Pulmonary artery endothelial cell (primary cell): ENCODE data around the gene KDM8. TPM values are rescaled to one million over a fixed set of nuclear protein-coding genes. Genes with fewer than 3 reads are reported as not detected.

Experiments used
- DNase-seq: peaks from one replicate; pipeline ENCODE4 v3.0.0-alpha.2; 2011; ENCODE audit warnings: low read depth, low spot score
- total RNA-seq: library from RNA; depleted of rRNA; stranded (reverse); fragments of >200 nt; gene quantifications from 2 replicates; pipeline ENCODE4 v1.2.3, GENCODE V29; 2014

The KDM8 gene
- total RNA-seq, 1 donor from 2014 or later = 2.0 TPM

GRCh38 chr16:27268376-27269299 lies 65.3 kb downstream of the KDM8 start, which contains the start of gene NSMCE1:
NSMCE1 (minus strand) TSS chr16:27268772; CDS start chr16:27257570, 11,202 bp downstream.
- DNase-seq = peak; percentile 85

DNA sequence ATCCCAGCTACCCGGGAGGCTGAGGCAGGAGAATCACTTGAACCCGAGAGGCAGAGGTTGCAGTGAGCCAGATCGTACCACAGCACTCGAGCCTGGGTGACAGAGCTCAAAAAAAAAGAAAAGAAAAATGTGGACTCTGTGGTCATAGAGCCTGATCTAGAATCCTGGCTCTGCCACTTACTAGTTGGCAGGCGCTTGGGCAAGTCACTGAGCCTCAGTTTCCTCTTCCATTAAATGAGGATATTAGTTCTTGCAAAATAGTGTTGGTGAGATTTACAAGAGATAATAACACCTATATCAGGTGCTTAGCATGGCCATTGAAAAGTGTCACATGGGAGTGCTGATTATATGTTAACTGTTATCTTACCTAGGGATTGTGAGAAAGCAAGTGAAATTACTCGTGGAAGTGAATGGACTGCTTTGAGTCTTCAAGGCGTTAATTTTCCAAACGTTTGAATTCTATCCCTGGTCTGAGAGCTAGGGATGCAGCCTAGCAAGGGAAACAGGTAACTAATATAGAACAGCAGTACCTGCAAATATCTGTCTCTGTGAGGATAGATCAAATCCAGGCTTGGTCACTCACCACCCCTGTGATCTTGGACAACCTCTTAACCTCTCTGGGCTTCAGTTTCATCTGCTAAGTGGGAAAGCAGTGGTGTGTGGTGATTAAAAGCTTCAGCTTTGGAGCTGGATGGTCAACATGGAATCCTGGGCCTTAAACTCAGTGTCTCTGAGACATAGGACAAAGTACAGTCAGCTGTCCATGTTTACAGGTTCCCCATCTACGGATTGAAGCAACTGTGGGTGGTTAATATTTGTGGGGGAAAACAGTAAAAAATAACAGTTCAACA lies 66.2 kb downstream of the KDM8 start:
- DNase-seq = no peak

- DNase-seq = no peak
Observed at GRCh38 chr16:27270349-27270748, 67.0 kb downstream of the KDM8 start.

Other genes starting within 250 kb of the KDM8 start
- not detected in 2 replicates for gene C16orf82, start 136.6 kb upstream of the KDM8 start, total RNA-seq
- gene NSMCE1, start 65.2 kb downstream of the KDM8 start, total RNA-seq = 59.7 and 73.2 TPM in 2 replicates
- 33.2 and 52.3 TPM in 2 replicates for gene IL4R, start 110.4 kb downstream of the KDM8 start, total RNA-seq
- 0.04 and 0.07 TPM in 2 replicates for gene IL21R, start 198.6 kb downstream of the KDM8 start, total RNA-seq